MM.1S (cell line): ENCODE measurements around the gene NAA10.

Experiments
- DNase-seq: peaks from one replicate; pipeline ENCODE4 v3.0.0-alpha.2; 2015
- H2AFZ ChIP-seq: fragments of 300-600 bp; sonication (generic); 2 replicates; pipeline ENCODE4 v1.6.0; 2016; ENCODE audit warnings: antibody characterized with exemption, low read length
- H3F3A ChIP-seq: fragments of 300-600 bp; sonication (generic); 2 replicates; pipeline ENCODE4 v1.6.1; 2016; ENCODE audit warnings: mild to moderate bottlenecking, antibody characterized with exemption, low read length, moderate library complexity, mixed read lengths; ENCODE audit not compliant: insufficient read depth
- H3K27ac ChIP-seq: fragments of 300-600 bp; sonication (generic); 2 replicates; pipeline ENCODE4 v1.5.1; 2016; ENCODE audit warnings: mild to moderate bottlenecking, low read length
- H3K27me3 ChIP-seq: fragments of 300-600 bp; sonication (generic); replicated peaks from 2 replicates; pipeline ENCODE4 v1.6.0; 2016; ENCODE audit warnings: low read length; ENCODE audit not compliant: insufficient read depth
- H3K36me3 ChIP-seq: fragments of 300-600 bp; sonication (generic); replicated peaks from 2 replicates; pipeline ENCODE4 v1.6.1; 2016; ENCODE audit warnings: mild to moderate bottlenecking, low read length, mixed read lengths; ENCODE audit not compliant: insufficient read depth
- H3K4me1 ChIP-seq: fragments of 300-600 bp; sonication (generic); 2 replicates; pipeline ENCODE4 v1.6.1; 2016; ENCODE audit warnings: low read length, mixed read lengths
- H3K4me2 ChIP-seq: fragments of 300-600 bp; sonication (generic); 2 replicates; pipeline ENCODE4 v1.6.0; 2016; ENCODE audit warnings: low read depth, low read length
- H3K4me3 ChIP-seq: fragments of 300-600 bp; sonication (generic); 2 replicates; pipeline ENCODE4 v1.5.1; 2016; ENCODE audit warnings: low read length, mixed read lengths
- H3K79me2 ChIP-seq: fragments of 300-600 bp; sonication (generic); 2 replicates; pipeline ENCODE4 v1.6.1; 2016; ENCODE audit warnings: mixed run types, low read length, mixed read lengths
- H3K9ac ChIP-seq: fragments of 300-600 bp; sonication (generic); 2 replicates; pipeline ENCODE4 v1.6.1; 2016; ENCODE audit warnings: low read length, mixed read lengths
- H3K9me2 ChIP-seq: fragments of 300-600 bp; sonication (generic); replicated peaks from 2 replicates; pipeline ENCODE4 v1.6.1; 2016; ENCODE audit warnings: mild to moderate bottlenecking, low read length, mixed read lengths; ENCODE audit not compliant: insufficient read depth
- H3K9me3 ChIP-seq: fragments of 300-600 bp; sonication (generic); replicated peaks from 2 replicates; pipeline ENCODE4 v1.6.1; 2016; ENCODE audit warnings: mild to moderate bottlenecking, low read length, mixed read lengths; ENCODE audit not compliant: insufficient read depth
- H4K20me1 ChIP-seq: fragments of 300-600 bp; sonication (generic); 2 replicates; pipeline ENCODE4 v1.6.1; 2016; ENCODE audit warnings: mild to moderate bottlenecking, low read length, moderate library complexity, mixed read lengths; ENCODE audit not compliant: insufficient read depth
- EZH2 ChIP-seq: fragments of 300-600 bp; sonication (generic); optimal IDR thresholded peaks from 2 replicates; pipeline ENCODE3; 2017; ENCODE audit warnings: low read depth, mild to moderate bottlenecking, antibody characterized with exemption, low read length, mixed read lengths
- EZH2phosphoT487 ChIP-seq: fragments of 300-600 bp; sonication (generic); IDR thresholded peaks from 2 replicates; pipeline ENCODE4 v1.6.1; 2018; ENCODE audit warnings: antibody characterized with exemption, low read length
- TF ChIP-seq, protein P1 (sequence below): fragments of 300-600 bp; sonication (generic); IDR thresholded peaks from 2 replicates; pipeline ENCODE4 v1.5.1; 2016; ENCODE audit warnings: antibody characterized with exemption, low read length, mixed read lengths

The NAA10 gene

DNA sequence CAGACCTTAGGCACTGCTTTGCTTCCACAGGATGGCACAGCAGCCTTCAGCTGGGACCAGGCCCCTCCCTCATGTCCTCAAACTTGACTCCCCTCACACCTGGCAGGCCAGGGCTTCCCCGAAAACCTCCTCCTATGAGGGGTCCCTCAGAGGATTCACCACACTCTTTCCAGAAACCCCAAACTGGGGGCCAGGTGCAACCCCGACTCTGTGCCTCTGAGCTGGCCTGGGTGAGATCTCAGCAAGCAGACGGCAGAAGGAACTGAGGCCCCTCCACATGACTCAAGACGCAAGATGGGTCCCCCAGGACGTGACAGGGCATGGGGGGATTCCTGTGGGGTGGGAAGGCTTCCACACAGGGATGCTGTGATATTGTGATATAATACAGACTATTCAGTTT lies 30.6 kb upstream of the NAA10 start:
- Histone ChIP-seq H3K36me3 (no peaks in the 10 kb centered on the region; the same call in 1 of the 2 replicates), H3K4me3 (no peak overlapping the region)

GRCh38 chrX:153964105-153964504 lies 29.3 kb upstream of the NAA10 start:
- Histone ChIP-seq H3K79me2 (peaks cover 82% of the 10 kb centered on the region), H3K36me3 (no peaks in the 10 kb centered on the region; the same call in 1 of the 2 replicates), H3K4me2 (no peak overlapping the region), H3K9me2 (no peaks in the 10 kb centered on the region), H3K27me3 (no peaks in the 10 kb centered on the region), H2AFZ (no peak overlapping the region), H3F3A (peaks cover 9% of the 10 kb centered on the region; the same call in 1 of the 2 replicates), H4K20me1 (peaks cover 23% of the 10 kb centered on the region), H3K4me3 (no peak overlapping the region), H3K9me3 (no peaks in the 10 kb centered on the region), H3K27ac (no peak overlapping the region), H3K4me1 (peaks cover 15% of the 10 kb centered on the region; the same call in 1 of the 2 replicates), H3K9ac (no peak overlapping the region)
- TF ChIP-seq, protein P1, sequence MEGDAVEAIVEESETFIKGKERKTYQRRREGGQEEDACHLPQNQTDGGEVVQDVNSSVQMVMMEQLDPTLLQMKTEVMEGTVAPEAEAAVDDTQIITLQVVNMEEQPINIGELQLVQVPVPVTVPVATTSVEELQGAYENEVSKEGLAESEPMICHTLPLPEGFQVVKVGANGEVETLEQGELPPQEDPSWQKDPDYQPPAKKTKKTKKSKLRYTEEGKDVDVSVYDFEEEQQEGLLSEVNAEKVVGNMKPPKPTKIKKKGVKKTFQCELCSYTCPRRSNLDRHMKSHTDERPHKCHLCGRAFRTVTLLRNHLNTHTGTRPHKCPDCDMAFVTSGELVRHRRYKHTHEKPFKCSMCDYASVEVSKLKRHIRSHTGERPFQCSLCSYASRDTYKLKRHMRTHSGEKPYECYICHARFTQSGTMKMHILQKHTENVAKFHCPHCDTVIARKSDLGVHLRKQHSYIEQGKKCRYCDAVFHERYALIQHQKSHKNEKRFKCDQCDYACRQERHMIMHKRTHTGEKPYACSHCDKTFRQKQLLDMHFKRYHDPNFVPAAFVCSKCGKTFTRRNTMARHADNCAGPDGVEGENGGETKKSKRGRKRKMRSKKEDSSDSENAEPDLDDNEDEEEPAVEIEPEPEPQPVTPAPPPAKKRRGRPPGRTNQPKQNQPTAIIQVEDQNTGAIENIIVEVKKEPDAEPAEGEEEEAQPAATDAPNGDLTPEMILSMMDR, result no peak
- no peak for TF ChIP-seq EZH2phosphoT487
- TF ChIP-seq EZH2, result no peak
- DNase-seq, result no peak

More for the DNA sequence above, 30.6 kb upstream of the NAA10 start:
- no peak for DNase-seq
- Histone ChIP-seq H3K27me3 (no peaks in the 10 kb centered on the region), H3K9me3 (no peaks in the 10 kb centered on the region), H3K27ac (no peak overlapping the region), H3K9ac (no peak overlapping the region), H3K9me2 (no peaks in the 10 kb centered on the region), H4K20me1 (peaks cover 23% of the 10 kb centered on the region), H3K79me2 (peaks cover 87% of the 10 kb centered on the region), H3F3A (peaks cover 17% of the 10 kb centered on the region), H3K4me1 (peaks cover 15% of the 10 kb centered on the region; the same call in 1 of the 2 replicates), H2AFZ (no peak overlapping the region), H3K4me2 (no peak overlapping the region)
- TF ChIP-seq, protein P1, result no peak
- TF ChIP-seq EZH2 (no peak), EZH2phosphoT487 (no peak)

GRCh38 chrX:153963546-153963945 lies 28.7 kb upstream of the NAA10 start:
- H2AFZ ChIP-seq, result no peak overlapping the region
- no peak overlapping the region for H3K9ac ChIP-seq
- peaks cover 23% of the 10 kb centered on the region for H4K20me1 ChIP-seq
- H3K9me2 ChIP-seq, result no peaks in the 10 kb centered on the region
- no peak for TF ChIP-seq EZH2phosphoT487
- TF ChIP-seq, protein P1, result no peak
- DNase-seq, result no peak
- no peak overlapping the region for H3K4me3 ChIP-seq
- 0 out of 2 replicates have a peak, but pooled peaks cover 4% of the 10 kb centered on the region for H3F3A ChIP-seq
- H3K4me1 ChIP-seq, result peaks cover 15% of the 10 kb centered on the region; the same call in 1 of the 2 replicates
- no peaks in the 10 kb centered on the region for H3K9me3 ChIP-seq
- H3K27me3 ChIP-seq, result no peaks in the 10 kb centered on the region
- no peaks in the 10 kb centered on the region; the same call in 1 of the 2 replicates for H3K36me3 ChIP-seq
- H3K79me2 ChIP-seq, result peaks cover 77% of the 10 kb centered on the region
- H3K4me2 ChIP-seq, result no peak overlapping the region
- H3K27ac ChIP-seq, result no peak overlapping the region
